22Rv1 (cell line): ENCODE results near the gene KIRREL1.

ENCODE experiments used
- H3K27ac ChIP-seq: fragments of 450-650 bp; 2 replicates; pipeline ENCODE4 v1.5.1; 2017
- ZFX ChIP-seq: fragments of 450-650 bp; IDR thresholded peaks from 2 replicates; pipeline ENCODE4 v1.6.1; 2017; ENCODE audit warnings: antibody characterized with exemption, borderline replicate concordance
- TF ChIP-seq, protein P1 (sequence below): fragments of 450-650 bp; IDR thresholded peaks from 2 replicates; pipeline ENCODE4 v1.5.1; 2017; ENCODE audit warnings: mild to moderate bottlenecking

KIRREL1 gene

GRCh38 chr1:158076441-158076840 lies 83.0 kb downstream of the KIRREL1 start:
- no peak overlapping the region for H3K27ac ChIP-seq
- TF ChIP-seq ZFX, result no peak
- TF ChIP-seq, protein P1, sequence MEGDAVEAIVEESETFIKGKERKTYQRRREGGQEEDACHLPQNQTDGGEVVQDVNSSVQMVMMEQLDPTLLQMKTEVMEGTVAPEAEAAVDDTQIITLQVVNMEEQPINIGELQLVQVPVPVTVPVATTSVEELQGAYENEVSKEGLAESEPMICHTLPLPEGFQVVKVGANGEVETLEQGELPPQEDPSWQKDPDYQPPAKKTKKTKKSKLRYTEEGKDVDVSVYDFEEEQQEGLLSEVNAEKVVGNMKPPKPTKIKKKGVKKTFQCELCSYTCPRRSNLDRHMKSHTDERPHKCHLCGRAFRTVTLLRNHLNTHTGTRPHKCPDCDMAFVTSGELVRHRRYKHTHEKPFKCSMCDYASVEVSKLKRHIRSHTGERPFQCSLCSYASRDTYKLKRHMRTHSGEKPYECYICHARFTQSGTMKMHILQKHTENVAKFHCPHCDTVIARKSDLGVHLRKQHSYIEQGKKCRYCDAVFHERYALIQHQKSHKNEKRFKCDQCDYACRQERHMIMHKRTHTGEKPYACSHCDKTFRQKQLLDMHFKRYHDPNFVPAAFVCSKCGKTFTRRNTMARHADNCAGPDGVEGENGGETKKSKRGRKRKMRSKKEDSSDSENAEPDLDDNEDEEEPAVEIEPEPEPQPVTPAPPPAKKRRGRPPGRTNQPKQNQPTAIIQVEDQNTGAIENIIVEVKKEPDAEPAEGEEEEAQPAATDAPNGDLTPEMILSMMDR, result no peak

GRCh38 chr1:158077411-158078256 lies 84.2 kb downstream of the KIRREL1 start:
- no peak overlapping the region for H3K27ac ChIP-seq
- TF ChIP-seq, protein P1, result no peak
- TF ChIP-seq ZFX, result no peak

DNA sequence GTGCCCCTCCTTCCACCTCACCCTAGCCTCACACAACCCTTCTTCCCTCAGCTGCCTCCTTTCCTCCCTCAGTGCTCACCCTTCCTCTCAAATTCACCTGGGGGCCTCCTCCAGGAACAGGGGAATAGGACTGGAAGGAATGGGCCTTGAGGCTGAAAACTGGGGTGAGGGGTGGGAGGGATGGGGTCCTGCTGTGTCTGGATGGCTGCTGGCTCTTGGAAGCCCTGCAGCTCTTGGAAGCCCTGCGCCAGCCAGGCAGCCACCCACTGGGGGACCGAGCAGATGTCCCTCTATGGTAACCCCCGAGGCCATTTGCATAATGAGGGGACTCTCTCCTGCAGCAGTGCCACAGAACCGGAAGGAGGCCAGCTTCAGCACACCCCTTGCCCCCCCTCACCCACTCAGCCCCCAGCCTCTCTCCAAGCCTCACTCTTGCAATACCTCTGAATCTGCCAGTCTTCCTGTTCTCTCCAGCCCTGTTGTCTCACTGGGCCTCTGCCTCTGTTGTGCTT lies 85.2 kb downstream of the KIRREL1 start:
- no peak overlapping the region for H3K27ac ChIP-seq

DNA sequence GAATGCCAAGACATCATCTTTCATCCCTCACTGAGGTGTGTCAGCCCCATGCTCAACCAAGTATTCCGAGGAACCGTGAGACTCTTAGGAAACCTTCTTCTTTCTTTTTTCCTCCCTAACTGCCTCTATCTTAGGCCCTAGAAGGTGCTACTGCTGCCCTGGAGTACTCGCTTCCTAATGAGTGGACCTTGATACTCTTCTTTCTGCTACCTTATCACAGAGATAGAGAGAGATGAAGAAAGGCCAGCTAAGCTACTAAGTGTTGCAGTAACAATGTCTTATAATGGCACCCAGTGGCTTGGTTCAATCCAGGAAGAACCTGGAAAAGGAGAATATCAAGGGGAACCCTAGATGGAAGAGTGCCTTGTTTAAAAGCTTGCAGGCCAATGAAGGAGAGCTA lies 86.6 kb downstream of the KIRREL1 start:
- no peak overlapping the region for H3K27ac ChIP-seq
- TF ChIP-seq, protein P1, result no peak
- no peak for TF ChIP-seq ZFX

More for the DNA sequence above, 85.2 kb downstream of the KIRREL1 start:
- TF ChIP-seq, protein P1, result no peak
- TF ChIP-seq ZFX, result no peak

GRCh38 chr1:158084336-158084735 lies 90.9 kb downstream of the KIRREL1 start:
- no peak for TF ChIP-seq ZFX
- TF ChIP-seq, protein P1, result no peak
- H3K27ac ChIP-seq, result no peak overlapping the region

GRCh38 chr1:158084747-158085146 lies 91.3 kb downstream of the KIRREL1 start:
- TF ChIP-seq ZFX, result no peak
- TF ChIP-seq, protein P1, result no peak
- H3K27ac ChIP-seq, result no peak overlapping the region

DNA sequence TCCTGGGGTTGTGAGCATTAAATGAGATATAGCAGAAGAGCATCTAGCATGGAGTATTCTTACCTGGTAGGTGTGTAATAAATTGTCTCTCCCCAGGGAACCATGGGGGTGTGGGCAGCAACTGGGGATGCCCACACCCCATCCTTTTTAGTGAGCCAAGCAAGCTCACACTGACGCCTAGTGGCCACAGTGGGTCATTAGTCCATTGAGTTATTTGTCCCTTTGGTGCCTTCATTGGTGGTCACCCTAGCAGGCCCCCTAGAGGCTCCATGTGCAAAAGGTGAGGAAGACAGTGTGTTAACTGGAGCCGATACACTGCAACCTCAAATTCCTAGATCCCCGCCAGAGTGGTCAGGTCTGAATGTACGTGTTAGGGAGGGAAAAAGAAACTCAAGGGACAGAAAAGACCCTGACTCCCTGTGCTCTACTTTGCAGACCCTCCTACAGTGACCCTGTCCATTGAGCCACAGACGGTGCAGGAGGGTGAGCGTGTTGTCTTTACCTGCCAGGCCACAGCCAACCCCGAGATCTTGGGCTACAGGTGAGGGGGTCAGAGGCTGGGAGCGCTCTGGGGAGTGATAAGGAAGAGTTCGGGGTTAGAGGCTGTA lies 94.0 kb downstream of the KIRREL1 start:
- TF ChIP-seq, protein P1, result peak; percentile 90
- TF ChIP-seq ZFX, result no peak
- H3K27ac ChIP-seq, result no peak overlapping the region
